Hippocampal formation (tissue), 2 donors: ENCODE measurements around the gene NSD1.
"Not testable (repeated sequence)": the region's sequence is repeated elsewhere in the genome, so short reads cannot be mapped to it uniquely, and the experiment has no call there.

Source experiments
- DNase-seq, 2 donors: peaks; one replicate each; lab custom pipeline; 2025; lab: John Stamatoyannopoulos, UW

NSD1 gene

GRCh38 chr5:177290816-177291596 lies 157.4 kb downstream of the NSD1 start:
- DNase-seq = no peak

GRCh38 chr5:177291735-177292134 lies 158.2 kb downstream of the NSD1 start:
- DNase-seq = no peak

- no peak for DNase-seq
Measured at GRCh38 chr5:177293819-177294581, 160.4 kb downstream of the NSD1 start.

- no peak for DNase-seq
Measured at GRCh38 chr5:177294632-177295031, 161.1 kb downstream of the NSD1 start.

- DNase-seq = no peak
Measured at GRCh38 chr5:177295924-177296323, 162.4 kb downstream of the NSD1 start.

GRCh38 chr5:177296581-177296980 lies 163.0 kb downstream of the NSD1 start:
- DNase-seq = no peak

GRCh38 chr5:177297922-177298321 lies 164.3 kb downstream of the NSD1 start:
- DNase-seq = no peak

GRCh38 chr5:177299697-177300096 lies 166.1 kb downstream of the NSD1 start:
- no peak for DNase-seq

GRCh38 chr5:177300236-177300880 lies 166.8 kb downstream of the NSD1 start:
- peak in 1 of 2 donors; percentile 23 for DNase-seq

GRCh38 chr5:177300951-177301350 lies 167.4 kb downstream of the NSD1 start:
- DNase-seq = no peak

GRCh38 chr5:177301503-177302165 lies 168.1 kb downstream of the NSD1 start:
- DNase-seq = no peak

- no peak for DNase-seq
Measured at GRCh38 chr5:177302354-177303110, 169.0 kb downstream of the NSD1 start.

- peak; percentile 64 to 83 for DNase-seq
Measured at GRCh38 chr5:177303121-177303924, 169.8 kb downstream of the NSD1 start, which contains the start of the genes PRELID1 and RAB24. Gene PRELID1 (plus strand): TSS chr5:177303799. CDS start chr5:177303986, 187 bp downstream. Gene RAB24 (minus strand): TSS chr5:177303719. CDS start chr5:177303288, 431 bp downstream.

GRCh38 chr5:177303925-177304391 lies 170.4 kb downstream of the NSD1 start:
- no peak for DNase-seq

GRCh38 chr5:177304392-177305119 lies 171.0 kb downstream of the NSD1 start:
- no peak for DNase-seq

- not testable (repeated sequence) for DNase-seq
Measured at GRCh38 chr5:177306103-177306640, 172.6 kb downstream of the NSD1 start.

GRCh38 chr5:177306674-177307543 lies 173.3 kb downstream of the NSD1 start:
- DNase-seq = no peak
